ENCODE results near the gene RADX.

Gene RADX

GRCh38 chrX:106611679-106612392 lies at the start of gene RADX:
Gene RADX, plus strand, starts transcription at chrX:106611978. Its CDS starts 103 bp downstream, at chrX:106612081.
- peak; percentile 82 for DNase-seq (ENCODE audit: low spot score)
- Mint-ChIP-seq H3K4me3 (peak within 1 kb of the TSS; percentile 94), H3K27me3 (ENCODE audit: low read depth) (no peaks in the 10 kb centered on the region), H3K9me3 (no peaks in the 10 kb centered on the region), H3K27ac (peak within 1 kb of the TSS; percentile 94), H3K4me1 (ENCODE audit: low read depth) (peaks cover 19% of the 10 kb centered on the region), H3K36me3 (ENCODE audit: low read depth) (no peaks in the 10 kb centered on the region)

GRCh38 chrX:106564986-106565385 lies 46.8 kb upstream of the RADX start:
- Mint-ChIP-seq H3K36me3 (ENCODE audit: low read depth) (no peaks in the 10 kb centered on the region), H3K27ac (no peak overlapping the region)

GRCh38 chrX:106566362-106566761 lies 45.4 kb upstream of the RADX start:
- no peak overlapping the region for H3K27ac Mint-ChIP-seq
- H3K27me3 Mint-ChIP-seq (ENCODE audit: low read depth): no peaks in the 10 kb centered on the region
- H3K9me3 Mint-ChIP-seq: no peaks in the 10 kb centered on the region
- no peak for DNase-seq (ENCODE audit: low spot score)
- no peak overlapping the region for H3K4me3 Mint-ChIP-seq
- no peaks in the 10 kb centered on the region for H3K4me1 Mint-ChIP-seq (ENCODE audit: low read depth)
- no peaks in the 10 kb centered on the region for H3K36me3 Mint-ChIP-seq (ENCODE audit: low read depth)

More at GRCh38 chrX:106564986-106565385, 46.8 kb upstream of the RADX start:
- Mint-ChIP-seq H3K4me1 (ENCODE audit: low read depth) (no peaks in the 10 kb centered on the region), H3K4me3 (no peak overlapping the region), H3K27me3 (ENCODE audit: low read depth) (no peaks in the 10 kb centered on the region), H3K9me3 (no peaks in the 10 kb centered on the region)
- no peak for DNase-seq (ENCODE audit: low spot score)

- no peaks in the 10 kb centered on the region for H3K4me1 Mint-ChIP-seq (ENCODE audit: low read depth)
- H3K27ac Mint-ChIP-seq: no peak overlapping the region
- no peak overlapping the region for H3K4me3 Mint-ChIP-seq
- H3K27me3 Mint-ChIP-seq (ENCODE audit: low read depth): no peaks in the 10 kb centered on the region
- DNase-seq (ENCODE audit: low spot score): no peak
- no peaks in the 10 kb centered on the region for H3K36me3 Mint-ChIP-seq (ENCODE audit: low read depth)
- H3K9me3 Mint-ChIP-seq: peaks cover 4% of the 10 kb centered on the region
Observed at GRCh38 chrX:106581856-106582255, 29.9 kb upstream of the RADX start.

GRCh38 chrX:106585478-106585877 lies 26.3 kb upstream of the RADX start:
- H3K4me3 Mint-ChIP-seq: no peak overlapping the region
- H3K9me3 Mint-ChIP-seq: no peaks in the 10 kb centered on the region
- no peaks in the 10 kb centered on the region for H3K36me3 Mint-ChIP-seq (ENCODE audit: low read depth)
- H3K4me1 Mint-ChIP-seq (ENCODE audit: low read depth): peaks cover 3% of the 10 kb centered on the region
- H3K27me3 Mint-ChIP-seq (ENCODE audit: low read depth): no peaks in the 10 kb centered on the region
- H3K27ac Mint-ChIP-seq: no peak overlapping the region
- no peak for DNase-seq (ENCODE audit: low spot score)

GRCh38 chrX:106588801-106589200 lies 23.0 kb upstream of the RADX start:
- Mint-ChIP-seq H3K4me1 (ENCODE audit: low read depth) (peaks cover 3% of the 10 kb centered on the region), H3K9me3 (no peaks in the 10 kb centered on the region), H3K36me3 (ENCODE audit: low read depth) (no peaks in the 10 kb centered on the region), H3K27ac (no peak overlapping the region), H3K27me3 (ENCODE audit: low read depth) (peaks cover 2% of the 10 kb centered on the region), H3K4me3 (no peak overlapping the region)
- no peak for DNase-seq (ENCODE audit: low spot score)

- Mint-ChIP-seq H3K27ac (no peak overlapping the region), H3K27me3 (ENCODE audit: low read depth) (peaks cover 8% of the 10 kb centered on the region), H3K9me3 (no peaks in the 10 kb centered on the region), H3K4me3 (no peak overlapping the region), H3K36me3 (ENCODE audit: low read depth) (no peaks in the 10 kb centered on the region), H3K4me1 (ENCODE audit: low read depth) (no peaks in the 10 kb centered on the region)
- DNase-seq (ENCODE audit: low spot score): no peak
Observed at GRCh38 chrX:106599411-106599810, 12.4 kb upstream of the RADX start.

- Mint-ChIP-seq H3K36me3 (ENCODE audit: low read depth) (no peaks in the 10 kb centered on the region), H3K4me3 (no peak overlapping the region)
- no peak for DNase-seq (ENCODE audit: low spot score)
Observed at GRCh38 chrX:106606571-106606970, 5.2 kb upstream of the RADX start.

GRCh38 chrX:106608016-106608415 lies 3.8 kb upstream of the RADX start:
- Mint-ChIP-seq H3K4me1 (ENCODE audit: low read depth) (peaks cover 13% of the 10 kb centered on the region), H3K27me3 (ENCODE audit: low read depth) (no peaks in the 10 kb centered on the region), H3K9me3 (no peaks in the 10 kb centered on the region), H3K27ac (no peak overlapping the region), H3K4me3 (no peak overlapping the region), H3K36me3 (ENCODE audit: low read depth) (no peaks in the 10 kb centered on the region)
- DNase-seq (ENCODE audit: low spot score): no peak

More at GRCh38 chrX:106606571-106606970, 5.2 kb upstream of the RADX start:
- Mint-ChIP-seq H3K9me3 (no peaks in the 10 kb centered on the region), H3K27ac (no peak overlapping the region), H3K4me1 (ENCODE audit: low read depth) (peaks cover 10% of the 10 kb centered on the region), H3K27me3 (ENCODE audit: low read depth) (peaks cover 2% of the 10 kb centered on the region)

GRCh38 chrX:106611317-106611678 lies 480 bp upstream of the RADX start:
- DNase-seq (ENCODE audit: low spot score): no peak
- no peaks in the 10 kb centered on the region for H3K27me3 Mint-ChIP-seq (ENCODE audit: low read depth)
- no peaks in the 10 kb centered on the region for H3K9me3 Mint-ChIP-seq
- peak overlapping the region; percentile 94 for H3K27ac Mint-ChIP-seq
- peaks cover 19% of the 10 kb centered on the region for H3K4me1 Mint-ChIP-seq (ENCODE audit: low read depth)
- H3K36me3 Mint-ChIP-seq (ENCODE audit: low read depth): no peaks in the 10 kb centered on the region
- peak overlapping the region; percentile 94 for H3K4me3 Mint-ChIP-seq

- Mint-ChIP-seq H3K4me3 (peak overlapping the region; percentile 94), H3K27me3 (ENCODE audit: low read depth) (no peaks in the 10 kb centered on the region), H3K4me1 (ENCODE audit: low read depth) (peaks cover 19% of the 10 kb centered on the region), H3K36me3 (ENCODE audit: low read depth) (no peaks in the 10 kb centered on the region), H3K9me3 (no peaks in the 10 kb centered on the region), H3K27ac (peak overlapping the region; percentile 94)
- DNase-seq (ENCODE audit: low spot score): no peak
Observed at GRCh38 chrX:106612393-106612763, 600 bp downstream of the RADX start.

GRCh38 chrX:106613277-106613676 lies 1.5 kb downstream of the RADX start:
- Mint-ChIP-seq H3K4me3 (peak overlapping the region; percentile 94), H3K9me3 (no peaks in the 10 kb centered on the region), H3K27me3 (ENCODE audit: low read depth) (no peaks in the 10 kb centered on the region), H3K36me3 (ENCODE audit: low read depth) (no peaks in the 10 kb centered on the region), H3K4me1 (ENCODE audit: low read depth) (peaks cover 16% of the 10 kb centered on the region), H3K27ac (no peak overlapping the region)
- DNase-seq (ENCODE audit: low spot score): no peak

- H3K4me1 Mint-ChIP-seq (ENCODE audit: low read depth): peaks cover 16% of the 10 kb centered on the region
- no peak overlapping the region for H3K4me3 Mint-ChIP-seq
- no peaks in the 10 kb centered on the region for H3K9me3 Mint-ChIP-seq
- DNase-seq (ENCODE audit: low spot score): no peak
- no peak overlapping the region for H3K27ac Mint-ChIP-seq
- no peaks in the 10 kb centered on the region for H3K27me3 Mint-ChIP-seq (ENCODE audit: low read depth)
- H3K36me3 Mint-ChIP-seq (ENCODE audit: low read depth): no peaks in the 10 kb centered on the region
Observed at GRCh38 chrX:106615041-106615440, 3.3 kb downstream of the RADX start.

GRCh38 chrX:106619797-106620196 lies 8.0 kb downstream of the RADX start:
- Mint-ChIP-seq H3K27me3 (ENCODE audit: low read depth) (no peaks in the 10 kb centered on the region), H3K9me3 (no peaks in the 10 kb centered on the region), H3K27ac (no peak overlapping the region), H3K36me3 (ENCODE audit: low read depth) (peaks cover 3% of the 10 kb centered on the region), H3K4me1 (ENCODE audit: low read depth) (peaks cover 6% of the 10 kb centered on the region), H3K4me3 (no peak overlapping the region)
- DNase-seq (ENCODE audit: low spot score): no peak

GRCh38 chrX:106621836-106622235 lies 10.1 kb downstream of the RADX start:
- no peak for DNase-seq (ENCODE audit: low spot score)
- no peaks in the 10 kb centered on the region for H3K27me3 Mint-ChIP-seq (ENCODE audit: low read depth)
- no peaks in the 10 kb centered on the region for H3K4me1 Mint-ChIP-seq (ENCODE audit: low read depth)
- no peak overlapping the region for H3K27ac Mint-ChIP-seq
- no peaks in the 10 kb centered on the region for H3K9me3 Mint-ChIP-seq
- H3K4me3 Mint-ChIP-seq: no peak overlapping the region
- H3K36me3 Mint-ChIP-seq (ENCODE audit: low read depth): peaks cover 3% of the 10 kb centered on the region

All from T-helper 2 cell treated with Interferon-gamma antibody and Interleukin-4, amounts not matched to agents 5 μg/mL and 100 μg/mL, for 36 hours (primary cell).